NCI-H2227 treated with DMSO at 0.1 percent for 48 hours (cell line): Measurements from ENCODE around the gene GPATCH2.
A peak's percentile ranks its signal among the peaks of the same experiment; 100 is the strongest.
"Not testable (repeated sequence)": the region's sequence is repeated elsewhere in the genome, so short reads cannot be mapped to it uniquely, and the experiment has no call there.

Experiments used
- DNase-seq: peaks from one replicate; lab custom pipeline; 2025; lab: John Stamatoyannopoulos, UW

The GPATCH2 gene

DNA sequence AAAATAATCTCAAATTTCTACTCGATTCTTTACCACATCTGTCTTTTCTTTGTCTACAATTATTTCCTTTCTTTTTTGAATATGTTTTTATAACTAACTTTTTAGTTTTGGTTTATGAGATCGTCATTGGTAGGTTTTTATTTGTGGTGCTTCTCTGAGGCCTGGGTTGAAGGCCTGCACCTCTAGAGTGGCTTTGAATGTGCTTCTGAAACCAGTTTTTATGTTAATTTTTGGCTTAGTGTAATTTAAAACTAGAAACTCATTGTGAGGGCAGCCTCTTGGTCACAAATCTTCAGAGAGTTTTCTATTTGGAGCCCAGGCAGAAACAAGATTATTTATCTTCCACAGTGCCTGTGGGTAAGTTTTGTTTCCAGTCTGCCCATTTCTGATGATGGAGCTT, 187.0 kb downstream of the GPATCH2 start:
- DNase-seq, result no peak

DNA sequence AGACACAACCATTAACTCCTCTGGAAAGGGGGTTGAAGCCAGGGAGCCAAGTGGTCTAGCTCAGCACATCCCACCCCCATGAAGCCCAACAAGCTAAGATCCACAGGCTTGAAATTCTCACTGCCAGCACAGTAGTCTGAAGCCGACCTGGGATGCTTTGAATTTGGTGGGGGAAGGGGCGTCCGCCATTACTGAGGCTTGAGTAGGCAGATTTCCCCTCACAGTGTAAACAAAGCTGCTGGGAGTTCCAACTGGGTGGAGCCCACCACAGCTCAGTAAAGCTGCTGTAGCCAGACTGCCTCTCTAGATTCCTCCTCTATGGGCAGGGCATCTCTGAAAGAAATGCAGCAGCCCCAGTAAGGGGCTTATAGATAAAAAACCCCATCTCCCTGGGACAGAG, 193.5 kb downstream of the GPATCH2 start:
- no peak for DNase-seq

DNA sequence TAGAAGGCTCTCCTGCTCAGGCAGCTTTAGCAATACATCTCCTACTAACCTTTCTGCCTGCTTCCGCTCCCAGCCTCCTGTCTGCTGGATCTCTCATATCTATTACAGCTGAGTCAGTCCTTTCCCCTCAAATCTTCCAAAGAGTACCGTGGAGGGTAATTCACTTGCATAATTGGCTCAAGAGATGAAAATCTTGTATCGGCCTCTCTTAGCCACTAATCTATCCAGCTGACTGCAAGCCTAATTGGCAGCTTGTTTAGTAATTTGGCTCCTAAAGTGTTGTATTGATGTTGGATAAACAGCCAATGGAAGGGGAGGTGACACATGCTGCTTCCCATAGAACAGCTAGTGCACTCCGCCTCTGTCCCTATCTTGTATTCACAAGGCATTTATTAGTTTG, 195.7 kb downstream of the GPATCH2 start:
- DNase-seq, result peak; percentile 47

DNA sequence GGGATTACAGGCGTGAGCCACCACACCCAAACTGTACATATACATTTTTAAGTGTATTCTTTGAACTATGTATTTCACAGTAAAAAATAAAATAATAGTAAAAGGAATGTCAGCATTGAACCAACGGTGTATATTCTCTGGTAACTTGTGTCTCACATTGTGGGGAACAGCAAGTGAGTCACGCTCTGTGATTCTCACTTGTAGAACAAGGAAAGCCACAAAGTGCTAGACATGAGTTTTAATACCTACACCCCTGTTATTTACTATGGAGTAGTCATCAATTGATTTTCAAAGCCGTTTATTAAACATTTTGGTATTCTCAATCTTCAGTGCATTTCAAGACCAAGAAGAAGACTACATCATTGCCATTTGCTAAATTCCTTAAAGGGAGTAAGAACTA, 197.2 kb downstream of the GPATCH2 start:
- DNase-seq, result no peak

DNA sequence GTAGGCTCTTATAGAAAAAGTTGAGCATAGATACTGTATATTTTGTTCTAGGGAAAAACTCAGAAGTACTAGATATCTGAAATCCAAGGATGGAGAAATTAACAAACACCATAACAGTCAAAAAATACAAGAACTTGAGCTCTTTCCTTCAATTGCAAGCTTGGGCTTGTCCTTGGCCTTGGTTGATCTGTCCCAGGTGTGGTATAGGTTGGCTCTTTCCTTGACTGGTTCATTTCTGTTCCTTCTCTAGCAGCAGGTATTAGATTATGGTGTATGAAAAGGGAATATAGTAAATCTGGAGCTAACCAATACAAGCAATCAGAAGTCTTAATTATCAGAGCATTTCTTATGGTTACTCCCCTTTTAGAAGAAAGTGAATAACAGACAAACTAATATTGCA, 198.6 kb downstream of the GPATCH2 start:
- no peak for DNase-seq

DNA sequence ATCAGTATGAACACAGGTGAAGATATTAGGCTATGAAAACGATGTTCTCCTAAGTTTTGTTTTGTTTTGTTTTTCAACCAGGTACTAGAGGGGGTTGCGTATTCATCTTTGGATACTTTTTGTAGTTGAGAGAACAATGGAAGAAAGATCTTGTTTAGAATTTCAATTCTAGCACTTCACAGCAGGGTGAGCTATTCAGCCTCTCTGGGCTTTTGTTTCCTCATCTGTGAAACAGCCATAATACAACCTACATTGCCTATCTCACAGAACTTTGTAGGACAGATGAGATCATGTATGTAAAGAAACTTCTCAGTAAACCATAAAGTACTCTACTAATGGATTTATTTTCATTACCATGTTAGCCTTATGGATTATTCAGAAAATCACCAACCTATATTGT, 199.5 kb downstream of the GPATCH2 start:
- DNase-seq, result no peak

DNA sequence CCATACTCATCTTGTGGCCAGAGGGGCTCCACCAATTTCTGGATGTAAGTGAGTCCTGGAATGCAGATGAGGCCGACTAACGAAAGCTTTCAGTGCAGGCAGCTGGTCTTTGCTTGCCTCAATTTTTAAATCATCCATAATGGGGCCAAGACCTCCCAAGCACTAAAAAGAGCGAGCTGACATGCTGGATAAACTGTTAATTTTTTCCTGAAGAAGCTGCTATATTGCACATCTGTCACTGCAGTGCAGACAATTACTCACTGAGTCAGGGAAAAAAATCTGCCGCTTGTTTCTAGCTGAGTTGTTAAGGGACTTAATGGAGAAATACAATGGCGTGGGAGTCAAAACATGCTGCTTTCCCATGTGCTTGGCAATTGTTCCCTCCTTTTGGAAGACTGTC, 205.5 kb downstream of the GPATCH2 start:
- peak; percentile 23 for DNase-seq

DNA sequence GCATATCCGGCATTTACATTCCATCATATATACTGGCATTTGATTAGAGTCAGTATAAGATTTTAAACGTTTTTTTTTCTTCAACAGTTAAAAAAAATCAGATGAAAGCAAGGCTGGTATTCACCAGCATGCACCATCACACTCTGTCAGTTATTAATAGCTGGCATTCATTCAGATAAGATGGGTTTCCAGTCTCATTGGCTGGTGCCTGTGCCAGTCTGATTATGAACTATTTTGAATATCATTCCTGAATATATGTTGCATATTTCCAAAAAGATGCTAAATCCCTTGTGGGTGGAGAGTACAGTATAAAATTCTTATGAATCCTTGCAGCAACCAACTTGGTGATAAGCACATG, 211.7 kb downstream of the GPATCH2 start:
- no peak for DNase-seq

DNA sequence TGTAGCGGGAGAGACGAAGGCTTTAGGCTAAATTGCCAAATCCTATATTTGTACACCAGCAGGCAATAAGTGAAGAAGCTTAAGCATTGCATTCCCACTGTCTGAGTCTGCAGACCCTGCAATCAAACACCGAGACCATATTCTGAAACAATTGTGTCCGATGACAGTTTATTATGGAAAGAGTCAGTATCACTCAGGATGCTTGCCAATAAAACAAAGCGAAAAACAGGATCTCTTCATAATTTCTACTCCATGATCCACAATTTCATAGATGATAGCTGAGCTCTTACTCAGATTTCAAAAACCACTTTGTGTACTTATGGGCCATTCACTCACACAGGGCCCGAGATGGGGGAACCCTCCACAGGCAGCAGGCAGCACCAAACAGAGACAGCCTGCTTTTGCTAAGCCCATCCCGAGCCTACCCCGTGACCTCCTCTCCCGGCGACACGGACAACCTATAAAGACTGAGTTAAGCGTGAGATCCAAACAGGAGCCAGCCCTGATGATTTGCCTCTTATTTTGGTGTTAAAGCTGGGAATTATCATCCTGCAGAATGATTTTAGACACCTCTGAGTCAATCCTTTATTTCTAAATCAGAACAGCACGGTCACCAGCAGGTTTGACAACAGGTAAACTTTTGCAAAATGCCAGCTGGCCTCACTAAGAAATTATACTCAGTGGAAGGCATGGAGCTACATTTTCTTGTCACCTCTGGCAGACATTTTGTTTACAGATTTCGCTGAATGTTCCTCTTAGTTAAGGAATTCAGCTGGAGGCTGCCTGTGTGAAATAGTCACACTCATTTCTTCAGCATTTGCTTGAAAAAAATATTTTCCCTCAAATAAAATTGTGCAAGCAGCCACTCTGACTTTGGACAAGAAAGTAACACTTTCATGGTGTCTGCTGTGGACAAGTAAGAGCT, 212.4 kb downstream of the GPATCH2 start:
- DNase-seq, result no peak

DNA sequence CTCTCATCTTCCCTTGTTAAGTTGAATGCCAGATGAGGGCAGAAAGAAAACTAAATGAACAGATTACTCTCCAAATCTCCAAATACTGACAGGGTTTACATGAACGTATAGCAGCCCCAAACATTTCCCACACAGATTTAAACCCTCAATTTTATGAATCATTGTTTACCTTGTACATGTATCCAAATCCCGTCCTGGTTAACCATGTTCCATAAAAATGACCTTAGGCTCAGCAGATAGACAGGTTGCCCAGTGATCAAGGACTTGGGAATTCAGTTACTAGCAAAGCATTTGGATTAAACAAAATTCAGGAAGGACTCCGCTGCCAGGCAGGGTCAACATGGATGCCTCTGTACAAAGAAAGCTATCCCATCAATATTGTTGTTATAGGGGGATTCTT, 213.5 kb downstream of the GPATCH2 start:
- DNase-seq, result no peak

DNA sequence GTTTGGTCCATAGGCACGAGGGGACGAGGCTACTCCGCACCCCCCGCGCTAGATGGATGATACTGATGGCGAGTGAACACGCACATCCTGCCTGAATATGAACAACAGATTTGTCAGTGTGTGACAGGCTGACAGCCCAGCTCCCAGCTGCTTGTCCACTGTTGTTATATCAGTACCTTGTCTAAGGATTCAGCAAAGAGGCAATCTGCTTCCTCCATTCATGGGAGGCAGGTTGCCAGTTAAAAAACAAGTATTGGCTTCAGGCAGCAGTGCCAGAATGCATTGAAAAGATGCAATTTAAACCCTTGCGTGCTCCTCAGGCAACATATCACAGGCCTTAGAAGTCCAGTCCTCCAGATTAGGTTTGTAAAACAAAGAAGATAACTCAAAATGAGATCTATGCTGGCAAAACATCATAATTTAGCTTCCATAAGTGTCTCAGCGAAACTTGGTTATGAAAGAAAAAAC, 223.3 kb downstream of the GPATCH2 start:
- DNase-seq, result no peak

DNA sequence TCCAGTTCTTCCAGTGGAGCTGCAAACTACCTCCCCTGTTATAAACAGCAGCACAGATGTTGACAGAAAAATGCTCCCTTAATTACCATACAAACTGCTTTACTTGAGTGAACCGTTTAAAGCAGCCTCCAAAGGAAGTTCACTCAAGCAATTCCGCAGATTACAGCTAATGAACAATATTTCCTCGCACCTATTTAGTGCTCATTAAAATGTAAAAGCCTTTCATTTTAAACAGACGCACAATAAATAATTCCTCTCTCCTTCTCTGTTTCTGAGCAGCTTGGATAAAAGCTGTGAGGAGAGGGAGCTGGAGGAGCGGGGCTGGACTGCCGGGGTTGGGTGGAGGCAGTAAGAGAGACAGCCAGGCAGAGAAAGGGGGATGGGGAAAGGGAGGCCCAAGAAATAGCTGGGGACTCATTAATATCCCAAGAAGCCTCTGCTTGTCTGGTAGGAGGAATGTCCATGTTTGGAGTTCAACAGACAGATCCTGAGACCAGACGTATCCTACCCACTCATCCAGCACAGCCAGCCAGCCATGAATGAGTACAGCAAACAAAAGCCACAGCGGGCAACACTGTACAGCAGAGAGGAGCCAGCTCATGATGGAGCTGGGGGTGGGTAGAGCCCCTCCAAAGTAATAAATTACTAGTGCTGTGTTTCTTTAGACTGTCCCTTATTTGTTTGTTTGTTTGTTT, 227.7 kb downstream of the GPATCH2 start:
- no peak for DNase-seq

DNA sequence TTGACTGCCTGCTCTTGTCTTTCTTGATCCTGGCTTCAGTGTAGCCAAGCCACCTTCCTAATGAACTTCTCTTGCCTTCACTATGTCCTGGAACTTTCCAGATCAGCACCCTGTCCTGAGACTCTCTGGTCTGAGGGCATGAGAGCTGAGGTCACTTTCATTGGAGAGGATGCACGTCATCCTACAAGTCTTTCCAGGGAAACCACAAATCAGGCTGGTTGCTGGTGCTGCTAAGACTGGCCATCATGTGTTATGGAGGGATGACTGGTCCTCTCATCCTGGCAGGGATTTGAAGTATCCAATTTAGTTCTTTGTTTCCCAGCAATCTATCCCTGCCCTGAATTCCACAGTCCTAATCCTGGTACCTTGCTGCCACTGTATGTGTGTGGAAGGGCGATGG, 228.6 kb downstream of the GPATCH2 start:
- DNase-seq, result no peak

DNA sequence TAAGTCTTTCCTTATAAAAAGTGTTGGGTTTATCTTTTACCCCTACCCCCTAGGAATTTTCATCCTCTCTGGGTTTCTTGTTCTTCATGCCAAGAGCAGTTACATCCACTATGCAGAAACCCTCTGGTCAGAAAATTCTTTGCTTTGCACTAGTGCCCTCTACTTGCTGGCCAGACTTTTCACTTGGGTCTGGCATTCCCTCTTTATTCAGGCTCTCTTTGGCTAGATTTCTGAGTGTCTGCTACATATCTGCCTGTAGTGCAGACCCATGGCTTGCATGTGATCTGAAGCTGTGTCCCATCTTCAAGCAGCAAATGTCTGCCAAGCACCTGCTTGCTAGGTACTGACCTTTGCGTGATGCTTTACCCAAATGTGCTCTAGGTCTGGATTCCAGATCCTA, 237.0 kb downstream of the GPATCH2 start:
- DNase-seq, result no peak

DNA sequence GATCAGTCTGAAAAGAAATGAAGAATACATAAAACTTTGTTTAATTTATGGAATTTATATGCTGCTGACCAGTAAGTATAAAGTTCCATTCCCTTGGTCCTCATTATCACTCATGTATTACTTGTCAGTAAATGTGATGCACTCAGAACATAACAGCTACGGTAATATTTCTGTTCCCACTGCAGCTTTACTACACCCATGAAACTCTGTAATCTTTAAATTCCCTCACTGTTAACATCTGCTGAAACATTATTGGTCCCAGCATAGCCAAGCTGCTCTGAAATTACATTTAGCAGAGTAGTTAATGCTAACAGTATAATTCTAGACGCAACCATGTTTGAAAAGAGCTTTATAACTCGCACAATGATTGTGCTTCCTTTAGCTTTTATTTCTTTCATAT, 238.4 kb downstream of the GPATCH2 start:
- no peak for DNase-seq

DNA sequence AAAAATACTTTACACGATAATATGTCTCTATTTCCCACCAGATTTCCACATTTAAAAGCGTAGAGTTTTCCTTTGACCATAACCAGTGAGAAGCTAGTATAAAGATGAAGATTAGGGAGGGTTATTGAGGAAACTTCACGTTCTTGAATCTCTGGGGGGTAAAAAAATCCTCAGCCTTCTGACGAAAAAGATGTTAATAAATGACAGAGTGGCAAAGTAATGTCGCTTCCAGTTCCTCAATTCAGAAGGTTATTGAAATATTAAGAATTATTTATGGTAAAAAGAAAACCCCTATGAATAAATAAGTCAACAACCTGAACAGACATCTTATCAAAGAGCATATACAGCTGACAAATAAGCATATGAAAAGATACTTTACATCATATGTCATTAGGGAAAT, 241.0 kb downstream of the GPATCH2 start:
- no peak for DNase-seq

DNA sequence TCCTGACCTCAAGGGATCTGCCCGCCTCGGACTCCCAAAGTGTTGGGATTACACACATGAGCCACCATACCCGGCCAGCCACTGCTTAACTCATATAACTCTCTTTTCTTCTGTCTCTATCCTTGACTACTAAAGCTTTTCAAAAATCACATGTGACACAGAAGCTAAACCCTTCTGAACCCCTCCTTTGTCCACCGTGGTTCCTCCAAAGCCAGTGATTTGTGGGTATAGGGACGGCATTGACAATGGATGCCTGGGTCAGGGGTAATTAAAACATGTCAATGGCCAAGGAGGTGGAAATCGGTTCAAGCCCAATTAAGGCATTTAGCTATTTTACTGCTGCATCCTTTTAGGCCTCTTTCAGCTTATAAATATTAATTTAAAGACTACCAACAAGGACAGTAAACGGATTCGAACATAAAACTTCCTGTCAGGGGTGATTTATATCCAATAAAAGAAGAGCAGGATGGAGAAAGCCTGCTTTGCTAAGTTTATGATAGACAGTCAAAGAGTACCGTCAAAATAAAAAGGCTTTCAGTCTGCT, 242.3 kb downstream of the GPATCH2 start:
- DNase-seq, result no peak

DNA sequence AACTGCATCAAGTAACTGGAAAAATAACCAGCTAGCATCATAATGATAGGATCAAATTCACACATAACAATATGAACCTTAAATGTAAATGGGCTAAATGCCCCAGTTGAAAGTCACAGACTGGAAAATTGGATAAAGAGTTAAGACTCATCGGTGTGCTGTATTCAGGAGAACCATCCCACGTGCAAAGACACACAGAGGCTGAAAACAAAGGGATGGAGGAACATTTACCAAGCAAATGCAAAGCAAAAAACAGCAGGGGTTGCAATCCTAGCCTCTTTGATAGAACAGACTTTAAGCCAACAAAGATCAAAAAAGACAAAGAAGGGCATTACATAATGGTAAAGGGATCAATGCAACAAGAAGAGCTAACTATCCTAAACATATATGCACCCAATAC, 249.1 kb downstream of the GPATCH2 start:
- not testable (repeated sequence) for DNase-seq

DNA sequence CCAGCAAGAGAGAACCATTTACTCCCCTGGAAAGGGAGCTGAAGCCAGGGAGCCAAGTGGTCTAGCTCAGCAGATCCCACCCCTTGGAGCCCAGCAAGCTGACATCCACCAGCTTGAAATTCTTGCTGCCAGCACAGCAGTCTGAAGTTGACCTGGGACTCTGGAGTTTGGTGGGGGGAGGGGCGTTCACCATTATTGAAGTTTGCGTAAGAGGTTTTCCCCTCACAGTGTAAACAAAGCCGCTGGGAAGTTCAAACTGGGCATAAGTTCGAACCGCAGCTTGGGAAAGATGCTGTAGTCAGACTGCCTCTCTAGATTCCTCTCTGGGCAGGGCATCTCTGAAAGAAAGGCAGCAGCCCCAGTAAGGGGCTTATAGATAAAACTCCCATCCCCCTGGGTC, 251.1 kb downstream of the GPATCH2 start:
- not testable (repeated sequence) for DNase-seq

DNA sequence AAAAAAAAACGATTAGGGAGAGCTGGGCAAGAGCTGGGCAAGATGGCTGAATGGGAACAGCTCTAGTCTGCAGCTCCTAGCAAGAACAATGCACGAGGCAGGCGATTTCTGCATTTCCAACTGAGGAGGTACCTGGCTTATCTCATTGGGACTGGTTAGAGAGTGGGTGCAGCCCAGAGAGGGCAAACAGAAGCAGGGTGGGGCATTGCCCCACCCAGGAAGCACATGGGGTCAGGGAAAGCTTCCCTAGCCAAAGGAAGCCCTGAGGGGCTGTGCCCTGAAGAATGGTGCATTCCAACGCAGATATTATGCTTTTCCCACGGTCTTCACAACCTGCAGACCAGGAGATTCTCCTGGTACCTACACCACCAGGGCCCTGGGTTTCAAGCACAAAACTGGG, 251.6 kb downstream of the GPATCH2 start:
- DNase-seq, result no peak
